ENCODE data around the gene CCDC158. TPM values are rescaled to one million over a fixed set of nuclear protein-coding genes. Genes with fewer than 3 reads are reported as not detected.

CCDC158 gene
- total and polyA plus RNA-seq, 4 donors: 0.04 to 0.37 (median 0.14) TPM

DNA sequence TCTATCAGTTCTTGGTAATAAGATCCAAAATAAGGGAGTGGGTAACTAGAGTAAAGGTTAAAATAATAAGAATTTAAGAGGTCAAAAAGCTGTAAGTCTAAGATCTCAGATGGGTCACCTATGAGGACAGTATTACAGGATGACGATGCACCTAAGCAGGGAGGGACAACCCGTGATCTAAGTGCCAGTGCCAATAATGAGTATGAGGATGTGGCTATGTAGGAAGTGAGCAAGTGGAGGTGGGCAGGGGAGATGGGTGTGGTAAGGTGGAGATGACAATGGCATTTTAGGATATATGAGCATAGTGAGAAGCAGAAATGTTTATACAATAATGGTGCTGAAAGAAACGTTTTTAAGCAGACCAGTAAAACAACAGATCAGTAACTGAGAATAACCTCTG is 19.3 kb downstream of the CCDC158 start:
- DNase-seq (no peak), ATAC-seq (ENCODE audit: insufficient read depth, low FRiP score) (no peak)
- peaks cover 0 to 3% (median 0%) of the 10 kb centered on the region in 4 donors for H3K9me3 ChIP-seq (ENCODE audit: control insufficient read depth in 4 of 4, insufficient read depth in 3 of 4, low read length in 3 of 4)
- H3K4me3 ChIP-seq: no peak overlapping the region
- H3K9ac ChIP-seq (ENCODE audit: insufficient read depth in 1 of 2, low read length in 2 of 2): no peak overlapping the region
- H3K27ac ChIP-seq (ENCODE audit: low read depth in 1 of 2, low read length in 1 of 2): no peak overlapping the region
- 69 to 75% methylated on average over 3 of the region's 3 CpGs for WGBS, 2 donors
- TF ChIP-seq, protein P1, sequence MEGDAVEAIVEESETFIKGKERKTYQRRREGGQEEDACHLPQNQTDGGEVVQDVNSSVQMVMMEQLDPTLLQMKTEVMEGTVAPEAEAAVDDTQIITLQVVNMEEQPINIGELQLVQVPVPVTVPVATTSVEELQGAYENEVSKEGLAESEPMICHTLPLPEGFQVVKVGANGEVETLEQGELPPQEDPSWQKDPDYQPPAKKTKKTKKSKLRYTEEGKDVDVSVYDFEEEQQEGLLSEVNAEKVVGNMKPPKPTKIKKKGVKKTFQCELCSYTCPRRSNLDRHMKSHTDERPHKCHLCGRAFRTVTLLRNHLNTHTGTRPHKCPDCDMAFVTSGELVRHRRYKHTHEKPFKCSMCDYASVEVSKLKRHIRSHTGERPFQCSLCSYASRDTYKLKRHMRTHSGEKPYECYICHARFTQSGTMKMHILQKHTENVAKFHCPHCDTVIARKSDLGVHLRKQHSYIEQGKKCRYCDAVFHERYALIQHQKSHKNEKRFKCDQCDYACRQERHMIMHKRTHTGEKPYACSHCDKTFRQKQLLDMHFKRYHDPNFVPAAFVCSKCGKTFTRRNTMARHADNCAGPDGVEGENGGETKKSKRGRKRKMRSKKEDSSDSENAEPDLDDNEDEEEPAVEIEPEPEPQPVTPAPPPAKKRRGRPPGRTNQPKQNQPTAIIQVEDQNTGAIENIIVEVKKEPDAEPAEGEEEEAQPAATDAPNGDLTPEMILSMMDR (IDR thresholded peaks at IDR 0.05; ENCODE audit: control extremely low read depth, extremely low read depth): no peak
- no peaks in the 10 kb centered on the region for H3K36me3 ChIP-seq (ENCODE audit: control insufficient read depth in 4 of 4, insufficient read depth in 4 of 4, low read length in 4 of 4)
- no peaks in the 10 kb centered on the region for H3K4me1 ChIP-seq (ENCODE audit: control insufficient read depth in 5 of 5, insufficient read depth in 5 of 5, low read length in 5 of 5)
- peaks cover 0 to 2% (median 0%) of the 10 kb centered on the region in 3 donors for H3K27me3 ChIP-seq (ENCODE audit: control insufficient read depth in 3 of 3, insufficient read depth in 3 of 3, low read length in 2 of 3)

DNA sequence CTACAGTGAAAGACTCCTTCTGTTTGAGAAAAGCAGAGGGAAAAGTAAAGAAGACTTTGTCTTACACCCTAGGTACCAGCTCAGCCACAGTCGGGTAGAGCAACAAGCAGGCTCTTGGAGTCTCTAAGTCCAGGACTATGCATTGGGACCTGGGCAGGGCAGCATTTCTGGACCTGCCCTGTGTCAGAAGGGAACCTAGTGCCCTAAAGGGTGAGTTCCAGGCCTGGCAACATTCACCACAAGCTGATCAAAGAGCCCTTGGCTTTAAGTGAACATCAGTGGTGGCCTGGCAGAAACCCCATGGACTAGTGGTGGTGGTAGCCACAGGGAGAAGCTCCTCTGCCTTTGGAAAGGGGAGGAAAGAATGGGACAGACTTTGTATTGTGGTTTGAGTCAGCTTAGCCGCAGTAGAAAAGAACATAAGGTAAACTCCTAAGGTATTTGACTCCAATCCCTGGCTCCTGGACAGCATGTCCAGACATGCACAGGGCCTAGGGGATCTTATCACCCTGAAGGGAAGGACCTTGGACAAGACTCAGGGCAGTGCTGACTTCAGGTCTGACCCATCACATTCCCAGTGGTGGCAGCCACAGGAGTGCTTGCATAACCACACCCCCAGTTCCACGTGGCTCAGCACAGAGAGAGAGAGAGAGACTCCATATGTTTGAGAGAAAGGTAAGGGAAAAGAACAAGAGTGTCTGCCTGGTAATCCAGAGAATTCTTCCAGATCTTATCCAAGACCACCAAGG is 32.6 kb downstream of the CCDC158 start:
- Histone ChIP-seq H3K27ac (ENCODE audit: low read depth in 1 of 2, low read length in 1 of 2) (no peak overlapping the region), H3K9ac (ENCODE audit: insufficient read depth in 1 of 2, low read length in 2 of 2) (no peak overlapping the region), H3K4me3 (no peak overlapping the region), H3K36me3 (ENCODE audit: control insufficient read depth in 4 of 4, insufficient read depth in 4 of 4, low read length in 4 of 4) (no peaks in the 10 kb centered on the region), H3K9me3 (ENCODE audit: control insufficient read depth in 4 of 4, insufficient read depth in 3 of 4, low read length in 3 of 4) (no peaks in the 10 kb centered on the region), H3K4me1 (ENCODE audit: control insufficient read depth in 5 of 5, insufficient read depth in 5 of 5, low read length in 5 of 5) (no peaks in the 10 kb centered on the region), H3K27me3 (ENCODE audit: control insufficient read depth in 3 of 3, insufficient read depth in 3 of 3, low read length in 2 of 3) (no peaks in the 10 kb centered on the region)
- no peak for ATAC-seq (ENCODE audit: insufficient read depth, low FRiP score)
- WGBS, 2 donors: 70 to 82% methylated on average over 3 of the region's 3 CpGs
- TF ChIP-seq, protein P1 (IDR thresholded peaks at IDR 0.05; ENCODE audit: control extremely low read depth, extremely low read depth): no peak
- DNase-seq: no peak

DNA sequence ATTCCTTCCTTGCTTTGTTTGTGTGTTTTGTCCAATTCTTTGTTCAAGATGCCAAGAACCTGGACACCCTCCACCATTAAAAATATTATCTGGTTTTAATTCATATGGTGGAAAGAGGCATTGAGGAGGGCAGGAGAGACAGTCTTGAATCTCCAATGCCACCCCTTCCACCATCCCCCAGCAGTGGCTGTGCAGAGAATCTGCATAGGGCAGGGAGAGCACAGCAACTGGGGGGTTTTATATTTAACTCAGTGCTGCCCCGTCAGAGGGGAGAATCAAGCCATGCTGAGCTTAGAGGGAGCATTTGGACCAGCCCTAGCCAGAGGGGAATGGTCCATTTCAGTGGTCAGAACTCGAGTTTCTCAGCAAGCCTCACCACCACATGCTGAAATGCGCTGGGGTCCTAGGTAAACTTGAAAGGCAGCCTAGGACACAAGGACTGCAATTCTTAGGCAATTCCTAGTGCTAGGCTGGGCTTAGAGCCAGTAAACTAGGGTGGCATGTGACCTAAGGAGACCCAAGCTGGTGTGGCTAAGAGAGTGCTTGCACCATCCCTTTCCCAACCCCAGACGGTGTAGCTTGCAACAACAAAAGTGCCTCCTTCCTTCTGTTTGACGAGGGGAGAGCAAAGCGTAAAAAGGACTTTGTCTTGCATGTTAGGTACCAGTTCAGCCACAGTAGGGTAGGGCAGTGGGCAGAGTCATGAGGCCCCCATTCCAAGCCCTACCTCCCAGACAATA is 34.2 kb downstream of the CCDC158 start:
- 40 to 65% methylated on average over 6 of the region's 6 CpGs for WGBS, 2 donors
- no peak overlapping the region for H3K27ac ChIP-seq (ENCODE audit: low read depth in 1 of 2, low read length in 1 of 2)

More for the DNA sequence above, 34.2 kb downstream of the CCDC158 start:
- H3K4me1 ChIP-seq (ENCODE audit: control insufficient read depth in 5 of 5, insufficient read depth in 5 of 5, low read length in 5 of 5): no peaks in the 10 kb centered on the region
- TF ChIP-seq, protein P1 (IDR thresholded peaks at IDR 0.05; ENCODE audit: control extremely low read depth, extremely low read depth): no peak
- ATAC-seq (ENCODE audit: insufficient read depth, low FRiP score): peak; percentile 58
- no peaks in the 10 kb centered on the region for H3K9me3 ChIP-seq (ENCODE audit: control insufficient read depth in 4 of 4, insufficient read depth in 3 of 4, low read length in 3 of 4)
- no peaks in the 10 kb centered on the region for H3K27me3 ChIP-seq (ENCODE audit: control insufficient read depth in 3 of 3, insufficient read depth in 3 of 3, low read length in 2 of 3)
- no peak overlapping the region for H3K4me3 ChIP-seq
- H3K36me3 ChIP-seq (ENCODE audit: control insufficient read depth in 4 of 4, insufficient read depth in 4 of 4, low read length in 4 of 4): no peaks in the 10 kb centered on the region
- no peak for DNase-seq
- H3K9ac ChIP-seq (ENCODE audit: insufficient read depth in 1 of 2, low read length in 2 of 2): no peak overlapping the region

Measured in lung (tissue), 12 donors.